GM12878 (cell line): ENCODE data around the gene FGR. TPM values are rescaled to one million over a fixed set of nuclear protein-coding genes. Genes with fewer than 3 reads are reported as not detected.
A peak's percentile ranks its signal among the peaks of the same experiment; 100 is the strongest.

Experiments
- BCLAF1 ChIP-seq: fragments of 450-650 bp; IDR thresholded peaks from 2 replicates; pipeline ENCODE4 v1.6.1; 2017; ENCODE audit warnings: antibody characterized with exemption, mild to moderate bottlenecking, moderate library complexity
- CBFB ChIP-seq: IDR thresholded peaks from 2 replicates; pipeline ENCODE4 v1.6.1; 2016; ENCODE audit warnings: antibody characterized with exemption, low read depth
- CBX3 ChIP-seq: fragments of 200-600 bp; sonication (generic); IDR thresholded peaks from 2 replicates; pipeline ENCODE4 v1.6.1; 2016; ENCODE audit warnings: low read depth, borderline replicate concordance
- E2F8 ChIP-seq: fragments of 450-650 bp; IDR thresholded peaks from 2 replicates; pipeline ENCODE4 v1.6.1; 2018; ENCODE audit warnings: mild to moderate bottlenecking, low read depth, moderate library complexity; ENCODE audit not compliant: partially characterized antibody
- NFYB ChIP-seq: IDR thresholded peaks from 2 replicates; pipeline ENCODE4 v1.6.1; 2011; ENCODE audit warnings: low read depth, mild to moderate bottlenecking, low read length, improper control_type of control experiment, moderate library complexity; ENCODE audit not compliant: insufficient read depth
- POU2F2 ChIP-seq: IDR thresholded peaks from 3 replicates; pipeline ENCODE4 v1.6.1; 2011; ENCODE audit warnings: low read depth, mild to moderate bottlenecking, low read length, borderline replicate concordance
- RFX5 ChIP-seq: IDR thresholded peaks from 2 replicates; pipeline ENCODE4 v1.6.1; 2011; ENCODE audit warnings: low read depth, low read length, improper control_type of control experiment
- SP1 ChIP-seq: IDR thresholded peaks from one replicate; pipeline ENCODE4 v1.6.1; 2011; ENCODE audit warnings: low read depth, low read length
- TCF12 ChIP-seq: IDR thresholded peaks from 2 replicates; pipeline ENCODE4 v1.6.1; 2011; ENCODE audit warnings: low read depth, mild to moderate bottlenecking, low read length
- ZBTB11 ChIP-seq: fragments of 450-650 bp; formaldehyde crosslinking; IDR thresholded peaks from 2 replicates; pipeline ENCODE4 v1.5.0; 2022; ENCODE audit warnings: mild to moderate bottlenecking, missing genetic modification characterization
- ZNF24 ChIP-seq: fragments of 450-650 bp; IDR thresholded peaks from 2 replicates; pipeline ENCODE4 v1.6.1; 2017; ENCODE audit warnings: antibody characterized with exemption, mild to moderate bottlenecking
- polyA plus RNA-seq, 11 experiments: library from polyadenylated mRNA; depleted of rRNA in 4 of 11; unstranded in 6 of 11; stranded (reverse) in 5 of 11; fragments of >200 nt; fragmentation: Nextera tagmentation in 4 of 11; fragmentation: Illumina TruSeq in 1 of 11; extraction: Ambion mirVana in 4 of 11; extraction: Trizol in 1 of 11; gene quantifications; 1 replicate in 1 of 11; 2 replicates in 10 of 11; pipeline versions ENCODE4 v1.2.1 to v1.2.3, GENCODE V29; 2011 to 2016; ENCODE audit warnings: inconsistent platforms in 2 of 11, missing spikeins in 2 of 11, low read depth in 1 of 11
- total RNA-seq, 4 experiments: library from RNA; depleted of rRNA in 3 of 4; stranded (reverse); fragments of >200 nt in 3 of 4; fragmentation: Illumina TruSeq in 1 of 4; extraction: Trizol in 1 of 4; gene quantifications; 2 replicates each; pipeline versions ENCODE4 v1.2.1 to v1.2.3, GENCODE V29; 2013 to 2021

The FGR gene
- total and polyA plus RNA-seq, 10 of the 15 experiments (the other 5 are each of a cell fraction or from before 2014, with no cell fraction given), result 10.9 to 193 (median 74.7) TPM

GRCh38 chr1:27600498-27601175, 34.3 kb downstream of the FGR start (continued):
- TF ChIP-seq ZBTB11 (no peak), CBFB (no peak), CBX3 (no peak), NFYB (peak; percentile 80), BCLAF1 (no peak), ZNF24 (no peak), RFX5 (no peak), SP1 (peak; percentile 51), TCF12 (no peak), E2F8 (no peak), POU2F2 (no peak)
